ENCODE data around the gene MAPKAP1.

DNA sequence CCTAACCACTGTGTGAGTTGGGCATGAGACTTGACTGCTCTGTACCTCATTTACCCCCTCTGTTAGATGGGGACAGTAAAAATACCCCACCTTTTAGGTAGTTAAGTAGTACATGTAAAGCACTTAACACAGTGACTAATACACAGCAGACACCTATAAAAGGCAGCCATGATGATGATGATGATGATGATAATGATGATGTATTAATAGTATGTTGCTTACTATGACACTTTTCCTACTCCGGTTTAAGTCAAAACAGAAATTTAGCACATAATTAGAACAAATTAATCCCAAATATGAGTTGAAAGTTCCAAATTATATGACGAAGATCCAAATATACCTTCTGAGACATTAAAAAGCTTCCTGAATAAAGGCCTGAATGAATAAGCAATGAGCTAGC, 223.3 kb downstream of the MAPKAP1 start:
- TF ChIP-seq ZFP30 (CRISPR knock-in tag; IDR thresholded peaks at IDR 0.05), result no peak
- TF ChIP-seq ZNF8 (CRISPR knock-in tag; IDR thresholded peaks at IDR 0.05), result no peak
- TF ChIP-seq PPARA (CRISPR knock-in tag; IDR thresholded peaks at IDR 0.05; ENCODE audit: borderline replicate concordance), result no peak
- no peak for TF ChIP-seq ARNTL (CRISPR knock-in tag; IDR thresholded peaks at IDR 0.05; ENCODE audit: borderline replicate concordance, low read depth)
- no peak for TF ChIP-seq ESRRG (CRISPR knock-in tag; IDR thresholded peaks at IDR 0.05)
- no peak for TF ChIP-seq TOX (CRISPR knock-in tag; IDR thresholded peaks at IDR 0.05; ENCODE audit: borderline replicate concordance)
- no peak for TF ChIP-seq ZC3H10 (CRISPR knock-in tag; IDR thresholded peaks at IDR 0.05)
- TF ChIP-seq ZNF565 (CRISPR knock-in tag; conservative IDR thresholded peaks at IDR 0.05; ENCODE audit: low read depth), result no peak
